CD4-positive, CD25-positive, alpha-beta regulatory T cell (primary cell): ENCODE measurements around the gene SULF2. TPM values are rescaled to one million over a fixed set of nuclear protein-coding genes. Genes with fewer than 3 reads are reported as not detected.

Experiments used
- ATAC-seq, 2 donors: fragments of 150-1000 bp; cut with Tn5 transposase; one replicate each; pipeline ENCODE4 v1.10.0; 2021; ENCODE audit warnings: low read depth in 2 of 2, moderate number of reproducible peaks in 2 of 2, moderate library complexity in 1 of 2
- DNase-seq, 3 donors: peaks; one replicate each; pipeline versions ENCODE4 v3.0.0 to v3.0.0-alpha.2; 2012 to 2022; ENCODE audit warnings: mixed read lengths in 1 of 3
- H3K27ac ChIP-seq: one replicate; pipeline ENCODE4 v1.7.0; 2013; ENCODE audit warnings: mild to moderate bottlenecking, low read length; ENCODE audit not compliant: insufficient read depth, poor library complexity, severe bottlenecking
- H3K27me3 ChIP-seq: one replicate; pipeline ENCODE4 v1.7.0; 2013; ENCODE audit warnings: low read length; ENCODE audit not compliant: control insufficient read depth, insufficient read depth
- H3K36me3 ChIP-seq: one replicate; pipeline ENCODE4 v1.7.0; 2013; ENCODE audit warnings: mild to moderate bottlenecking, low read length, moderate library complexity; ENCODE audit not compliant: control insufficient read depth, insufficient read depth
- H3K4me1 ChIP-seq: 2 replicates; pipeline ENCODE4 v1.7.0; 2013; ENCODE audit warnings: mild to moderate bottlenecking, low read length; ENCODE audit not compliant: insufficient read depth, control insufficient read depth, poor library complexity, severe bottlenecking
- H3K4me3 ChIP-seq: one replicate; pipeline ENCODE4 v1.7.0; 2013; ENCODE audit warnings: low read depth, mild to moderate bottlenecking, low read length, moderate library complexity
- H3K9me3 ChIP-seq, 2 experiments: 1 replicate in 1 of 2; 2 replicates in 1 of 2; pipeline ENCODE4 v1.7.0; 2013; ENCODE audit warnings: low read length in 2 of 2, mild to moderate bottlenecking in 1 of 2, moderate library complexity in 1 of 2; ENCODE audit not compliant: control insufficient read depth in 2 of 2
- H3K27ac Mint-ChIP-seq, 3 donors: one replicate each; pipeline ENCODE4 v1.8.0; 2020 to 2022; ENCODE audit warnings: mild to moderate bottlenecking in 3 of 3, mixed read lengths in 3 of 3, moderate library complexity in 2 of 3
- H3K27me3 Mint-ChIP-seq: one replicate; pipeline ENCODE4 v1.8.0; 2022; ENCODE audit warnings: mild to moderate bottlenecking, mixed read lengths
- H3K36me3 Mint-ChIP-seq: one replicate; pipeline ENCODE4 v1.8.0; 2020; ENCODE audit warnings: mixed read lengths
- H3K4me1 Mint-ChIP-seq, 4 donors: one replicate each; pipeline ENCODE4 v1.8.0; 2020 to 2022; ENCODE audit warnings: mixed read lengths in 4 of 4, mild to moderate bottlenecking in 1 of 4
- H3K4me3 Mint-ChIP-seq, 4 donors: one replicate each; pipeline ENCODE4 v1.8.0; 2020 to 2022; ENCODE audit warnings: mild to moderate bottlenecking in 4 of 4, mixed read lengths in 4 of 4, moderate library complexity in 3 of 4
- H3K9me3 Mint-ChIP-seq, 7 donors: one replicate each; pipeline ENCODE4 v1.8.0; 2020 to 2022; ENCODE audit warnings: mixed read lengths in 7 of 7, mild to moderate bottlenecking in 3 of 7, moderate library complexity in 2 of 7
- polyA plus RNA-seq, 4 donors: library from polyadenylated mRNA; unstranded; fragments of 300-500 nt; fragmentation: Illumina TruSeq; gene quantifications; one replicate each; pipeline ENCODE4 v1.2.3, GENCODE V29; 2021
- total RNA-seq: library from RNA; stranded (reverse); gene quantifications from one replicate; pipeline ENCODE4 v1.2.3, GENCODE V29; 2022

The SULF2 gene
- total and polyA plus RNA-seq, 5 donors from 2014 or later = 0.33 to 1.2 (median 0.74) TPM; not detected in 1

- peaks cover 4% of the 10 kb centered on the region for H3K27me3 Mint-ChIP-seq
- DNase-seq = no peak
- H3K9me3 Mint-ChIP-seq = no peaks in the 10 kb centered on the region
- no peaks in the 10 kb centered on the region for H3K36me3 Mint-ChIP-seq
- H3K36me3 ChIP-seq = no peaks in the 10 kb centered on the region
- H3K4me3 Mint-ChIP-seq = no peak overlapping the region
- H3K4me3 ChIP-seq = no peak overlapping the region
- H3K4me1 ChIP-seq = no peaks in the 10 kb centered on the region
- no peaks in the 10 kb centered on the region for H3K9me3 ChIP-seq
- H3K4me1 Mint-ChIP-seq = peaks cover 0 to 9% (median 0%) of the 10 kb centered on the region in 4 donors
- no peak overlapping the region for H3K27ac ChIP-seq
- no peak overlapping the region for H3K27ac Mint-ChIP-seq
- H3K27me3 ChIP-seq = no peaks in the 10 kb centered on the region
- no peak for ATAC-seq
Measured at GRCh38 chr20:47734870-47735269, 50.4 kb downstream of the SULF2 start.

GRCh38 chr20:47733892-47734291, 51.4 kb downstream of the SULF2 start:
- Mint-ChIP-seq H3K9me3 (no peaks in the 10 kb centered on the region), H3K4me1 (peaks cover 0 to 17% (median 7%) of the 10 kb centered on the region in 4 donors), H3K27ac (no peak overlapping the region), H3K27me3 (peaks cover 4% of the 10 kb centered on the region), H3K4me3 (no peak overlapping the region), H3K36me3 (no peaks in the 10 kb centered on the region)
- Histone ChIP-seq H3K36me3 (no peaks in the 10 kb centered on the region), H3K27me3 (no peaks in the 10 kb centered on the region), H3K9me3 (no peaks in the 10 kb centered on the region), H3K4me1 (peaks cover 5% of the 10 kb centered on the region), H3K27ac (no peak overlapping the region), H3K4me3 (no peak overlapping the region)
- ATAC-seq (no peak), DNase-seq (no peak)

GRCh38 chr20:47730744-47731143, 54.5 kb downstream of the SULF2 start:
- peaks cover 6 to 39% (median 30%) of the 10 kb centered on the region in 4 donors for H3K4me1 Mint-ChIP-seq
- H3K27me3 Mint-ChIP-seq = peaks cover 4% of the 10 kb centered on the region
- H3K27ac Mint-ChIP-seq = peak overlapping the region; percentile 20 to 100 (median 65)
- Histone ChIP-seq H3K27me3 (no peaks in the 10 kb centered on the region), H3K27ac (no peak overlapping the region), H3K4me1 (peaks cover 29% of the 10 kb centered on the region), H3K4me3 (no peak overlapping the region), H3K36me3 (no peaks in the 10 kb centered on the region), H3K9me3 (no peaks in the 10 kb centered on the region)
- no peaks in the 10 kb centered on the region for H3K9me3 Mint-ChIP-seq
- DNase-seq = no peak
- peaks cover 5% of the 10 kb centered on the region for H3K36me3 Mint-ChIP-seq
- H3K4me3 Mint-ChIP-seq = no peak overlapping the region
- ATAC-seq = no peak

- H3K36me3 ChIP-seq = no peaks in the 10 kb centered on the region
- peak overlapping the region; percentile 90 for H3K27ac ChIP-seq
- ATAC-seq (no peak), DNase-seq (no peak)
- peaks cover 8% of the 10 kb centered on the region for H3K27me3 Mint-ChIP-seq
- H3K36me3 Mint-ChIP-seq = peaks cover 5% of the 10 kb centered on the region
- peaks cover 10 to 50% (median 38%) of the 10 kb centered on the region in 4 donors for H3K4me1 Mint-ChIP-seq
- no peaks in the 10 kb centered on the region for H3K27me3 ChIP-seq
- H3K4me3 ChIP-seq = no peak overlapping the region
- H3K27ac Mint-ChIP-seq = peak overlapping the region; percentile 99 to 100 (median 100)
- no peaks in the 10 kb centered on the region for H3K9me3 ChIP-seq
- H3K4me1 ChIP-seq = peaks cover 33% of the 10 kb centered on the region
- H3K4me3 Mint-ChIP-seq = peak overlapping the region; percentile 1 to 73 (median 39)
- no peaks in the 10 kb centered on the region for H3K9me3 Mint-ChIP-seq
Measured at GRCh38 chr20:47729472-47729871, 55.8 kb downstream of the SULF2 start.

- peak overlapping the region; percentile 99 to 100 (median 100) for H3K27ac Mint-ChIP-seq
- ATAC-seq (peak; percentile 1), DNase-seq (no peak)
- H3K27me3 Mint-ChIP-seq = peaks cover 7% of the 10 kb centered on the region
- H3K9me3 ChIP-seq = no peaks in the 10 kb centered on the region
- no peaks in the 10 kb centered on the region for H3K36me3 ChIP-seq
- no peaks in the 10 kb centered on the region for H3K9me3 Mint-ChIP-seq
- peak overlapping the region; percentile 90 for H3K27ac ChIP-seq
- H3K27me3 ChIP-seq = no peaks in the 10 kb centered on the region
- peaks cover 10 to 50% (median 34%) of the 10 kb centered on the region in 4 donors for H3K4me1 Mint-ChIP-seq
- peak overlapping the region; percentile 64 for H3K4me3 ChIP-seq
- H3K36me3 Mint-ChIP-seq = peaks cover 5% of the 10 kb centered on the region
- peaks cover 33% of the 10 kb centered on the region for H3K4me1 ChIP-seq
- H3K4me3 Mint-ChIP-seq = peak overlapping the region; percentile 86 to 92 (median 90)
Measured at GRCh38 chr20:47727909-47728361, 57.3 kb downstream of the SULF2 start.

GRCh38 chr20:47727170-47727880, 58.0 kb downstream of the SULF2 start:
- Histone ChIP-seq H3K4me1 (peaks cover 33% of the 10 kb centered on the region), H3K27me3 (no peaks in the 10 kb centered on the region), H3K27ac (peak overlapping the region; percentile 90), H3K9me3 (no peaks in the 10 kb centered on the region), H3K36me3 (no peaks in the 10 kb centered on the region), H3K4me3 (peak overlapping the region; percentile 64)
- Mint-ChIP-seq H3K27me3 (peaks cover 7% of the 10 kb centered on the region), H3K36me3 (peaks cover 5% of the 10 kb centered on the region), H3K4me3 (peak overlapping the region; percentile 86 to 92 (median 90)), H3K9me3 (no peaks in the 10 kb centered on the region), H3K27ac (peak overlapping the region; percentile 99 to 100 (median 100)), H3K4me1 (peaks cover 10 to 50% (median 34%) of the 10 kb centered on the region in 4 donors)
- peak; percentile 58 to 98 (median 88) for DNase-seq
- peak; percentile 97 for ATAC-seq

- H3K4me1 ChIP-seq = peaks cover 33% of the 10 kb centered on the region
- no peak overlapping the region for H3K4me3 ChIP-seq
- peaks cover 10 to 50% (median 34%) of the 10 kb centered on the region in 4 donors for H3K4me1 Mint-ChIP-seq
- no peaks in the 10 kb centered on the region for H3K9me3 ChIP-seq
- H3K36me3 ChIP-seq = no peaks in the 10 kb centered on the region
- DNase-seq (no peak), ATAC-seq (no peak)
- H3K27ac Mint-ChIP-seq = peak overlapping the region; percentile 99 to 100 (median 100)
- H3K36me3 Mint-ChIP-seq = peaks cover 5% of the 10 kb centered on the region
- H3K27me3 Mint-ChIP-seq = peaks cover 7% of the 10 kb centered on the region
- no peaks in the 10 kb centered on the region for H3K9me3 Mint-ChIP-seq
- H3K27me3 ChIP-seq = no peaks in the 10 kb centered on the region
- peak overlapping the region in 2 of 4 donors; percentile 71 to 86 for H3K4me3 Mint-ChIP-seq
- peak overlapping the region; percentile 90 for H3K27ac ChIP-seq
Measured at GRCh38 chr20:47726632-47727031, 58.6 kb downstream of the SULF2 start.
